GM18951 (cell line): ENCODE data around the gene MAX.
"Not testable (repeated sequence)": the region's sequence is repeated elsewhere in the genome, so short reads cannot be mapped to it uniquely, and the experiment has no call there.

Source experiments
- POLR2A ChIP-seq: IDR thresholded peaks from 4 replicates; pipeline ENCODE4 v1.6.1; 2011; ENCODE audit warnings: mild to moderate bottlenecking; ENCODE audit not compliant: insufficient read length, insufficient read depth; ENCODE audit errors: extremely low read depth
- in situ Hi-C: fragments of 300-500 bp; cut with MboI; formaldehyde crosslinking; loops from one replicate; pipeline ENCODE4 v1.12.0; 2022; ENCODE audit warnings: low sequenced_read_pairs, mixed read lengths, inconsistent platforms; ENCODE audit not compliant: unreplicated experiment

Gene MAX

GRCh38 chr14:65096323-65097089 lies 5.8 kb downstream of the MAX start:
- in situ Hi-C loops: no loop called here
- no peak for TF ChIP-seq POLR2A

DNA sequence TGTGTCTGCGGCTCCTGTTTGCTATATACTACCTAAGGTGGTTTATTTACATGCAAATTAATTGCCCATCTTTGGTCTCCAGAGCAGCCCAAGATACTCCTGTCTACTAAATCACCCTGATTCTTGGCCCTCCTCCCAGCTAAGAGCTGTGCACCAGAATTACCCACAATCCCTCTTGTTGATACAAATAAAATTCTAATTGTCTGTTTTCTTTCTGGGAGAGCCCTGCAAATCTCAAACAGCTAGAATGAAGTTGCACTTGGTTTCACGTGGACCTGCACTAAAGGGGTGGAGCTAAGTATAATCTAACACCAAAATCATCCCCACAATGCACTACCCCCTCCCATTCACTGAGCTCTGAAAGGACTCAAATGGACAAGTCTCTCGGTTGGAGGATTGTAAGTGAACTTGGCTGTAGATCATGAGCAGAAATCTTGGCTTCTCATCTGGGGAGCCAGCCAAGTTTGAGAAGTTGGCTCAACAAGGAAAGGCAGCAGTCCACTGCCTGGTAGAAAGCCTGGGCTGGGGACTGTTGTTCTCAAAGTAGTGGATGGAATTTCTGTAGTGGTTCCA lies 6.6 kb downstream of the MAX start:
- in situ Hi-C loops: no loop called here
- TF ChIP-seq POLR2A: no peak

DNA sequence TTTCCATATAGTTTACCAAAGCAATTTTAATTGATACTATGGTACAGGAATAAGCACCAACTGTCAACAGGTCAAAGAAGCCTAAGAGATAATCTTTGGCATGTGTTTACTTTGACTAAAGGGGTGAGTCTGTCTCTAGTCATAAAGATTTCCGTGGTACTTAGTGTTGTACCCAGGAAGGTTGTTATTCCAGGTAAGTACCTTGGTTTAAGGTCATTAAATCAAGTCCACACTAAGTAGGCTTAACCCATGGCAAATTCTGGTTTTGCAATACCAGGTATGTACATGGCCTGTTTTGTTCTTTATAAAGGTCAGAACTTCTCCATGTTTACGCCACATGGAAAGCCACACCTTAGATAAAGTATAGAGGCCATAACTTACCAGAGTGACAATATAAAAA lies 10.0 kb downstream of the MAX start:
- in situ Hi-C loops: no loop called here
- TF ChIP-seq POLR2A: no peak

DNA sequence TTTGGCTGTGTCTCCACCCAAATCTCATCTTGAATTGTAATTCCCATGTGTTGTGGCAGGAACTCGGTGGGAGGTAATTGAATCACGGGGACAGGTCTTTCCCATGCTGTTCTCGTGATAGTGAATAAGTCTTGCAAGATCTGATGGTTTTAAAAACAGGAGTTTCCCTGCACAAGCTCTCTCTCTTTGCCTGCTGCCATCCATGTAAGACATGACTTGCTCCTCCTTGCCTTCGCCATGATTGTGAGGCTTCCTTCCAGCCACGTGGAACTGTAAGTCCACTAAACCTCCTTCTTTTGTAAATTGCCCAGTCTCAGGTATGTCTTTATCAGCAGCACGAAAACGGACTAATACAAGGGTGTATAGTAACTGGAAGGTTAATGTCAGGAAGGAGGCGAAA lies 14.5 kb downstream of the MAX start:
- in situ Hi-C loops: not testable (repeated sequence)

DNA sequence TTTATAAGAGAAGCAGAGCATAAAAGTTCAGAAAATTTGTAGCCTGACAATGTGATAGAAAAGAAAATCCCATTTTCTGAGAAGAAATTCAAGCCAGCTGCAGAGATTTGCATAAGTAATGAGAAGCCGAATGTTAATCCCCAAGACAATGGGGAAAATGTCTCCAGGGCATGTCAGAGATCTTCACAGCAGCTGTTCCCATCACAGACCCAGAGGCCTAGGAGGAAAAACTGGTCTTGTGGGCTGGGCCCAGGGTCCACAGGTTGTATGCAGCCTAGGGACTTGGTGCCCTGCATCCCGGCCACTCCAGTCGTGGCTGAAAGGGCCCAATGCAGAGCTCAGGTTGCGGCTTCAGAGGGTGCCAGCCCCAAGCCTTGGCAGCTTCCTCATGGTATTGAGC lies 15.6 kb downstream of the MAX start:
- in situ Hi-C loops: not testable (repeated sequence)

- in situ Hi-C loops: no loop called here
- no peak for TF ChIP-seq POLR2A
Observed at GRCh38 chr14:65084554-65085505, 17.5 kb downstream of the MAX start.

- in situ Hi-C loops: no loop called here
- TF ChIP-seq POLR2A: no peak
Observed at GRCh38 chr14:65082930-65083329, 19.4 kb downstream of the MAX start.

GRCh38 chr14:65080960-65081747 lies 21.2 kb downstream of the MAX start:
- in situ Hi-C loops: no loop called here
- TF ChIP-seq POLR2A: no peak

DNA sequence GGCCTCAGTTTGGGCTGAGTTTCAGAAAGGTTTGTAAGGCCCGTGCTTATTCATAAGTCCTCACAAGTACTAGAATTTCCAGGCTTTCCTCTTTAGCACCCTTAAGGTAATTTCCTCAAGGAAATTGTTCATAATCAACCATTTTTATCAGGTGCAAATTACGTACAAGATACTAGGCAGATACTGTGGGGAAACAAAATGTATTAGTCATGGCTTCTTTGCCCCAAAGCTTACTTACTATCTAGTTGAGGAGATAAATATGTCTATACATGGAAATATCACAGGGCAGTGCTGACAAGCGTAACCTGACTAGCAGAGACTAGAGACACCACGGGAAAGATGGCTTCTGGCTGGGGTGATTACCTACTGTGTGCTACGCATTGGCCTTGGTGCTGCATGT lies 22.5 kb downstream of the MAX start:
- TF ChIP-seq POLR2A: no peak
- in situ Hi-C loops: no loop called here

- no peak for TF ChIP-seq POLR2A
- in situ Hi-C loops: no loop called here
Observed at GRCh38 chr14:65079201-65079600, 23.1 kb downstream of the MAX start.

DNA sequence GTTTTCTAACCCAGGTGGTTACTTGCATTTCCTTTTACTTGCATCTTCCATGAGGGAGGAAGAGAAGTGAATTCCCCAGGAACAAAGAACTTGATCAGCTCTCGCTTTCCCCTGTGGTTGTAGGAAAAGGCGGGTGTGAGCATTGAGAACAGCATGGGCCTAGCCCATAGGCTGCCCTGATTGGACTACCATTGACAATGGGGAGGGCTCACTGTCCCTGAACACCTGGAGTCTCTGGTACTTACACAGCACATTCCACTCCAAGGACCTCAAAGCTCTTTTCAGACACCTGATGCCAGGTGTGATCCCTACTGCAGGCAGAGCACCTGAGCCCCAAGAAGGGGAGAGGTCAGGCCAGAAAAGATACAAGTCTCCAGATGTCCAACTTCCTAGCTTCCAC lies 25.0 kb downstream of the MAX start:
- no peak for TF ChIP-seq POLR2A
- in situ Hi-C loops: no loop called here

DNA sequence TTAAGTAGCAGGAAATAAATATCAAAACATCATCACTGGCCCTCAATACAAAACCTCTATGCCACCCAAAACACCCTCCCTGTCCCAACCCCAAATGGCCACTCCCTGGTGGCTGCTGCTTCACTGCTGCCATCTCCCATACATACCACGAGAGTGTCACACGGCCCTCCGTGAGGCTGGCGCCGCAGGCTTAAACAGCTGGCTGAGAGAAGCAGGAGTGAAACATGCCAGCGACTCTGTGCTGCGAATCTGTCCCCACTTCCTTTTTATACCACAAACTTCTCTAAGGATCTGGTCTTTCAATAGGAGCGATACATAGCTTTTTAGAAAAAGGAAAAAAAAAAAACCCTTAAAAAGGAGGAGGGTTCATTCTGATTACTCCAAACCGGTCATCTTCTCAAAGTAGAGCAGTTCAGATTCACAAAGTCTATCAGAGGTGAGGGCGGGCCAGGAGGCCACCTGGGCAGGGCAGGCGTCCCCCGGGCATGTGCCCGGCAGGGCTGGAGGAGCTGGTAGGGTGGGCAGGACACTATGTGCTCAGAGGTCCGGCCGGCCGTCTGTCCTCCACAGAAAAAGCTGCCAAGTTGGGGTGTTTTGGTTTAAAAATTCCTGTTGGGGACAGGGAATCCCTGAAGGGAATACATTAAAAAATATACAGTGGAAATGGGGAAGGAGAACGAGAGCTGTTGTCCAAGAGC lies 26.5 kb downstream of the MAX start:
- no peak for TF ChIP-seq POLR2A
- in situ Hi-C loops: no loop called here
